COR-L47 (cell line): ENCODE results near the gene NR3C2.

ENCODE experiments used
- DNase-seq: peaks from one replicate; lab custom pipeline; 2025; lab: John Stamatoyannopoulos, UW

Gene NR3C2

DNA sequence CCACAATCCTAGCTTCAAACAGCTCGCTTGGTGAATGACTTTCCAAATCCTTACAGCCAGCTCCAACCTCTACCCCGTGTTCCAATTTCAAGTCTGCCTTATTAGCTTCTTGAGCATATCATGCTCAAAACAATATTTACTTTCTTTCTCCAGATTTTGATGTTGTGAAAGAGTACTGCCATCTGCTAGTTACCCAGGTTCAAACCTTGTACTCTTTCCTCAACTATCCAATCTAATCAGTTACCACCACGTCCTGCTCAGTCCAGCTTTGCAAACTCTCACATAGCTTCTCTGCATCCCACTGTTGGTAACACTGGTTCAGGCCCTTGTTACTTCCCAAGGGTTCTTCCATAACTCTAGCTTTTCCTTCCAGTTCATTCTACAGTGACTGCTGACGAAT, 179.1 kb downstream of the NR3C2 start:
- no peak for DNase-seq

DNA sequence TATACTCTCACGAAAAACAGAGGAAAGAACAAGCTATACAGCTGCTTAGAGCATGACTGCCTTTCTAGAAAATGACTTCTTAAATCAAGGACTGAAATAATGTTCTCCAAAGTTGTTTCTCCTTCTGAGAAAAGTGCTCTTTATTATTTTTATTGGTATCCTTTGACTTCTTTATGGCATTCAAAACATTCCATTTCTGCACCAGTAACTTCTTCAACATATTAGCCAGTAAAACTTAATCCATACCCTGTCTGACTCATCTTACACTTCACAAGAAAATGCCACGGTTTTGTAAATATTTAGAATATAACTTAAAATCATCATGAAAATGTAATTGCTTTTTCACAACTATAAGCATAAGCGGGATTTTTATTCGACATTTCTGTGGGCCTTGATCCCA, 180.4 kb downstream of the NR3C2 start:
- DNase-seq, result no peak

- DNase-seq, result no peak
Measured at GRCh38 chr4:148259841-148260240, 182.4 kb downstream of the NR3C2 start.

DNA sequence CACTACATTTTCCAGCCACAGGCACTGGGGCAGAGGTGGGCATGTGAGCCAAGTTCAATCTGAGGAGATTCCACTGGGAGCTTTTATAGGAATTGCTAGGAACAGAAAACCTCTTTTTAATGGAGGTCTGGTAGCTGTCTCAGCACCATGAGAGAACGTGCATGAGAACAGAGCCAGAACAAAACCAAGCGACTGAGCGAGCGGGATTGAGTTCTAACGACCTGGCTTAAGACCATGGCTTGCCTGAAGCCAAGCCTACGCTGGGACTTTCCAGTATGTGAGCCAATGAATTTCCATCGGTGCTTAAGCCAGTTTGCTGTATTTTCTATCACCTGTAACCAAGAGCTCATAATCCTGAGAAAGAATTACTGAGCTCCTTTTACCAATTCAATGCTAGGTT, 183.7 kb downstream of the NR3C2 start:
- DNase-seq, result no peak

DNA sequence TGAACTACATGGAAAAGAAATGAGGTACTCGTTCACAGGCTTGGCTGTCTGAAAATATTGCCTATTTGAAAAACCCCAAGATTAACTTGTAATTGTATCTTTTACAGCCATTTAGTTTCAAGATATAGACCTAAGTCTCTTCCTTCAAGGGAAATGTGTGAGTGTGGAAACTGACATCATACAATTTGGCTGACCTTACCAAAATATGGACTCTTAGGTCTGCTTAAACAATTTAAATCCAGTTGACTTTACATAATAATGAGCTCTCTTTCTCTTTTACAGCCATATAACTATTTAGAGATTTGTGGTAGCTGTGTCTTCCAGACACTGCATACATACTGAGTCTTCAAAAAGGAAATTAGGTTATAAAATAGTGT, 186.9 kb downstream of the NR3C2 start:
- no peak for DNase-seq

GRCh38 chr4:148254621-148255343, 187.4 kb downstream of the NR3C2 start:
- no peak for DNase-seq

GRCh38 chr4:148253768-148254167, 188.4 kb downstream of the NR3C2 start:
- DNase-seq, result no peak

GRCh38 chr4:148248824-148249223, 193.4 kb downstream of the NR3C2 start:
- no peak for DNase-seq

DNA sequence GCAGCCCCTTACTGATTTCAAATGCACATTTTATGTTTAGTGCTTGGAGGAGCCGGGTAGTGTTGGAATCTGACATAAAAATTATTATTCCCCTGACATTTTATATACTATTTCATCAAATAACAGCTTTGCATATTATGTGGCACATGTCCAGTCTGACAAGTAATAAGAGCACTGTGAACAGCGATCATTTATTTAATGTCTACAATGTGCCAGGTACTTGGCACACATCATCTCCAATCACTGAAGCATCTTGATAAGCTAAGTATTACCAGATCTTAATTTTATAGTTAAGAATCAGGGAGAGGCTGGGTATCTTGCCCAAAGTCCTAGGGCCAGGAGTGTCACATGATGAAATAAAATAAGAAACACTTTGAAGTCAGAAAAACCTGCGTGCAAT, 197.2 kb downstream of the NR3C2 start:
- no peak for DNase-seq

- DNase-seq, result no peak
Measured at GRCh38 chr4:148243837-148244236, 198.4 kb downstream of the NR3C2 start.

DNA sequence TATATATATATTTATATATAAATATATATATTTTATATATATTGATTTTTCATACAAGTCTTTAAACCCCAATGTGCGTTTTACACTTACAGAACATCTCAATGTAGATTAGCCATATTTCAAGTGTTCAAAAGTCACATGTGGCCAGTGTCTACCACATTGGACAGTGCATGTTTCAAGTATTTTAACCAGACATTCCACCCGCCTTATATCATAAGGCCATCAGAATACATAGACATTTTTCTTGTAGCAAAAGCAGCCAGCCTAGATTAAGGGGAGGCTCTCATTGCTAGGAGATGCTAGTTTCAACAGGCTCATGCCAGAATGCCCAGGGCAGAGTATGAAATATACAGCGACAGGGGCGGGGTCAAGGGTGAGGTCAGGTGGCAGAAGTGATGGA, 202.0 kb downstream of the NR3C2 start:
- no peak for DNase-seq

- no peak for DNase-seq
Measured at GRCh38 chr4:148239494-148239985, 202.7 kb downstream of the NR3C2 start.

- DNase-seq, result no peak
Measured at GRCh38 chr4:148238811-148239493, 203.3 kb downstream of the NR3C2 start.

GRCh38 chr4:148238086-148238485, 204.1 kb downstream of the NR3C2 start:
- no peak for DNase-seq

DNA sequence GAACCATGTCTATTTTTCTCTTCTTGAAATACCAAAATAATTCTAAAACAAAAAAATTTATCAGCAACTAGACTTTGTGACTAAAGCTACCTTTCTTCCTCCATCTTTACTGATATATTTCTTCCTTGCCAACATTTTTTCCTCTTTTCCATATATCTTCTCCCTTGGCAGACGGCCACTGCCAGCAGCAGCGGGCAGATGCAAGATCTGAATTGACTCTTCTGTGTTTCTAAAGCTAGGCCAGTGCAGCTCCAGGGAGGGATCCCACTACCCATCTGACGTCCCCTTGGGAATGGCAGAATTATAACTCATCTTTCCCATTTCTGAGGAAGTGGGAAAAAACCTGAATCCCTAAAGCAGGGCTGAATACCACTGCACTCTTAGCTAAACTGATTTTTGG, 206.4 kb downstream of the NR3C2 start:
- DNase-seq, result no peak

- DNase-seq, result no peak
Measured at GRCh38 chr4:148229798-148230197, 212.4 kb downstream of the NR3C2 start.

DNA sequence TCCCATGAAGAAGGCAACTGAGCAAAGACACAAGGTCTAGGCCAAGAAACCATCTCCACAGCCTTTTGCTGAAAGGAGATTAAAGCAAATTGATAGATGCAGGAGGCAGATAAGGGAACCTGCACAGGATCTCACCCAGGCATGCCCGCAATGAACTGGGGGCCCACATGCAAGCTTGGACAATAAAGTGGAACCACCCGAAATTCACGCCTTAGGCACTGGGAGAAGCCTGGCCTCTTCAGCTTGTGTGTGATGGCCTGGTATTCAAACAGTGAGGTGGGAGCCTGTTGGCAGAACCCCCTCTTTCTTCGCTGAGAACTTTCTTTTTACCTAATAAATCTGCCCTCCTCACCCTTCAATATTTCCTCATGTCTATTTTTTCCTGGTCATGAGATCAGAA, 213.2 kb downstream of the NR3C2 start:
- DNase-seq, result no peak

DNA sequence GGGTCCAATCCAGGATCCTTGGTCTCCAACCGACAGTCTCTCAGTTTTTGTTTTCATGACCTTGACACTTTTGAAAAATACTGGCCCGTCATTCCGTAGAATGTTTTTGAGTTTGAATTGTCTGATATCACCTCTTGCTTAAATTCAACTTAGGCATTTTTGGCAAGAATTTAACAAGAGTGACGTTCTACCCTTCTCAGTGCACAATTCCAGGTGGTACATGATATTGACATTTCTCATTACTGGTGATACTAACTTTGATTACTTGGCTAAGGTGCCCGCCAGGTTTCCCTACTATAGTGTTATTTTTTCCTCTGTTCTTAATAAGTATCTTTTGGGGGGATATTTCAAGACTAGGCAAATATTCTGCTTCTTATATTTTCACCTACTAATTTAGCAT, 215.1 kb downstream of the NR3C2 start:
- no peak for DNase-seq

- no peak for DNase-seq
Measured at GRCh38 chr4:148226341-148226740, 215.9 kb downstream of the NR3C2 start.

DNA sequence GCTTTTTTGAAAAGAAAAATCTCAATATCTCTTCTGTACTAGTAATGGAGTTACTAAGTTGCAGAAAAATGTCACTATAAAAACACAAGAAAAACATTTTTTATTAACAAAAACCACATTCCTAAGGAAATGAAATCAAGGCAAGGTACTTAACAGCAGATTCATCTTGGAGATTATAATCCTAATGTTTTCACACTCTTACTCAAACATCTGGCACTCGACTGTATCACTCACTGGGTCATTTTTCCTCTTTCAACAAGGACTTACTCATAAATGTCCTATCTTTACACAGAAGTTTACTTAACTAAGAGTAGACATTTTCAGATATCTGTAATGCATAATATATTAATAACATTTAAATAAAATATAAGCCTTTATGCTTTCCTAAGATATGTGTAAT, 216.6 kb downstream of the NR3C2 start:
- no peak for DNase-seq

DNA sequence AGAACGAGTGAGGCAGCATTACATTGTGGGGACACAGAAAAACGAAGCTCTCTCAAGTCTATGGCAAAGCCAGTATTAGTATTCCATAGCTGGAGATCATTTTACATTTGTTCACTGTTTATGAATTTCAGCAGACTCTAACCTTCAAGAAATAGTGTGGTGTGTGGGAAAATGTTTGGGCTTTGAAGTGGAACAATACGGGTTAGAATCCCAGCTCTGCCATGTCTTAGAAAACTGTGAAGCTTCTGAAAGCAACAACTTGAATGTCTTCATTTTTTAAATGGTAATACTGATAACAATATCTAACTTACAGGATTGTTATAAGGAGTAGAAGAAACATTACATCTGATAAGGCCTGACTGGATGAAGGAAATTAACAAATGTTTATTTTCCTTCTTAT, 217.7 kb downstream of the NR3C2 start:
- DNase-seq, result no peak

DNA sequence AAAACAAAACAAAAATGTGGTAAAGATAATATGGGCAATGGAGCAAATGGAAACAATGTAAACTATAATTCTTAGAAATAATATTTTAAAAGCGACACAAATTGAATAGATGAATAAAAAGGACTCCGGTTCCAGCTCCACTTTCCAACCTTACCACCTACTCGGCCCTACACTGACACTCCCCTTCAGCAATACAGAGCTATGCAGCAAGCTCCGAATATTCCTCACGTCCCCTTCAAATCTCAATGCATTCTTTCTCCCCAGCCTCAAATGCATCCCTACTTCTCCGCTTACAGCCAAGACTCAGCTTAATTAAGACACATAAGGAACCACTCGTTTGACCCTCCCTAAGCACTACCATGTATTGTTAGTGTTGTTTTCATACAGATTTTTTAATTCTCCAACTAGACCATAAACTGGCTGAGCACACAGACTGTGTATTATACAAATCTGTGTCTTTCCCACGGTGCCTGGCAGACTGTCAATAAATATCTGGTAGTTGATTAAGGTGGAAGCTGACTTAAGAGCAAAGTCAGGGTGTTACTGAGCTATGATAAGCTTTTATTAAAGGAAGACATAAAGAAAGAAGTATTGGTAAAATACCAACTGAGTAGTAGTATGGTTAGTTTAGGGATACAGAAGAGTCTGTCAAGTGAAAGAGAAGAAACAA, 219.1 kb downstream of the NR3C2 start:
- no peak for DNase-seq
